Glomerular endothelial cell (primary cell): ENCODE results near the gene GPR156. TPM values are rescaled to one million over a fixed set of nuclear protein-coding genes. Genes with fewer than 3 reads are reported as not detected.
"Not testable (repeated sequence)": the region's sequence is repeated elsewhere in the genome, so short reads cannot be mapped to it uniquely, and the experiment has no call there.

Experiments used
- DNase-seq: peaks from one replicate; pipeline ENCODE4 v3.0.0-alpha.2; 2011; ENCODE audit warnings: low read depth, low spot score; ENCODE audit errors: extremely low read depth
- total RNA-seq: library from RNA; depleted of rRNA; stranded (reverse); fragments of >200 nt; gene quantifications from 2 replicates; pipeline ENCODE4 v1.2.3, GENCODE V29; 2015

GPR156 gene
- total RNA-seq, 1 donor from 2014 or later, result 0.76 TPM

- DNase-seq, result no peak
These were observed 121.2 kb downstream of the GPR156 start for GRCh38 chr3:120163816-120164215.

- no peak for DNase-seq
These were observed 122.0 kb downstream of the GPR156 start for GRCh38 chr3:120163026-120163425.

GRCh38 chr3:120162400-120162799, 122.6 kb downstream of the GPR156 start:
- no peak for DNase-seq

- no peak for DNase-seq
These were observed 123.1 kb downstream of the GPR156 start for GRCh38 chr3:120161902-120162301.

GRCh38 chr3:120160050-120160449, 125.0 kb downstream of the GPR156 start:
- no peak for DNase-seq

- DNase-seq, result no peak
These were observed 127.3 kb downstream of the GPR156 start for GRCh38 chr3:120157681-120158080.

- DNase-seq, result no peak
These were observed 127.9 kb downstream of the GPR156 start for GRCh38 chr3:120157113-120157512.

GRCh38 chr3:120156699-120157098, 128.3 kb downstream of the GPR156 start:
- no peak for DNase-seq

GRCh38 chr3:120155694-120156093, 129.3 kb downstream of the GPR156 start:
- not testable (repeated sequence) for DNase-seq

- no peak for DNase-seq
These were observed 129.9 kb downstream of the GPR156 start for GRCh38 chr3:120155108-120155507.

GRCh38 chr3:120153294-120153693, 131.7 kb downstream of the GPR156 start:
- no peak for DNase-seq

- DNase-seq, result no peak
These were observed 133.2 kb downstream of the GPR156 start for GRCh38 chr3:120151791-120152190.

GRCh38 chr3:120148187-120148949, 136.7 kb downstream of the GPR156 start:
- no peak for DNase-seq

GRCh38 chr3:120147072-120147871, 137.8 kb downstream of the GPR156 start:
- DNase-seq, result no peak

GRCh38 chr3:120145542-120146285, 139.3 kb downstream of the GPR156 start:
- no peak for DNase-seq

- no peak for DNase-seq
These were observed 140.8 kb downstream of the GPR156 start for GRCh38 chr3:120144267-120144666.

GRCh38 chr3:120143676-120144075, 141.3 kb downstream of the GPR156 start:
- DNase-seq, result no peak

- DNase-seq, result no peak
These were observed 142.8 kb downstream of the GPR156 start for GRCh38 chr3:120142236-120142635.

- no peak for DNase-seq
These were observed 144.8 kb downstream of the GPR156 start for GRCh38 chr3:120140098-120140742.

- no peak for DNase-seq
These were observed 145.9 kb downstream of the GPR156 start for GRCh38 chr3:120139140-120139539.

- DNase-seq, result no peak
These were observed 147.5 kb downstream of the GPR156 start for GRCh38 chr3:120137548-120137947.
